Adrenal gland (tissue), 12 donors: ENCODE data around the gene CEBPB. TPM values are rescaled to one million over a fixed set of nuclear protein-coding genes. Genes with fewer than 3 reads are reported as not detected.
A peak's percentile ranks its signal among the peaks of the same experiment; 100 is the strongest.

Experiments used
- DNase-seq, 7 donors: peaks; one replicate each; pipeline ENCODE4 v3.0.0-alpha.2; 2019 to 2020
- H3K27ac ChIP-seq, 5 donors: fragments of 200-600 bp; sonication (generic) in 4 of 5; 1 replicate in 3 of 5; 2 replicates in 2 of 5; pipeline versions ENCODE4 v1.5.1 to v1.8.0; 2016 to 2020; ENCODE audit warnings: mild to moderate bottlenecking in 1 of 5
- H3K27me3 ChIP-seq: fragments of 200-600 bp; 2 replicates; pipeline ENCODE4 v1.8.0; 2021
- H3K36me3 ChIP-seq, 2 donors: fragments of 200-600 bp; replicated peaks in 1 of 2; 1 replicate in 1 of 2; 2 replicates in 1 of 2; pipeline versions ENCODE4 v1.5.1 to v1.8.0; 2018 to 2022
- H3K4me1 ChIP-seq, 2 donors: fragments of 200-600 bp; replicated peaks in 1 of 2; 1 replicate in 1 of 2; 2 replicates in 1 of 2; pipeline versions ENCODE4 v1.5.1 to v1.8.0; 2018 to 2021
- H3K4me3 ChIP-seq, 4 donors: fragments of 200-600 bp; sonication (generic) in 3 of 4; one replicate each; pipeline ENCODE4 v1.5.1; 2016 to 2018
- H3K9me3 ChIP-seq, 3 donors: fragments of 200-600 bp; sonication (generic) in 1 of 3; replicated peaks in 1 of 3; 1 replicate in 2 of 3; 2 replicates in 1 of 3; pipeline versions ENCODE4 v1.5.1 to v1.8.0; 2016 to 2021
- CTCF ChIP-seq, 6 experiments: fragments of 450-650 bp in 4 of 6; fragments of 200-600 bp in 2 of 6; sonication (generic) in 1 of 6; IDR thresholded peaks; 1 replicate in 5 of 6; 2 replicates in 1 of 6; pipeline versions ENCODE4 v1.5.1 to v1.8.0; 2016 to 2021; ENCODE audit warnings: antibody characterized with exemption in 6 of 6, mild to moderate bottlenecking in 2 of 6, moderate library complexity in 1 of 6
- POLR2A ChIP-seq, 2 donors: fragments of 450-650 bp; IDR thresholded peaks; one replicate each; pipeline ENCODE4 v1.6.1; 2017; ENCODE audit warnings: antibody characterized with exemption in 2 of 2, mild to moderate bottlenecking in 2 of 2, moderate library complexity in 1 of 2
- WGBS, 4 donors: extraction: QIAGEN DNeasy Blood & Tissue Kit in 2 of 4; methylation state at CpG; one replicate each; pipeline versions ENCODE4 v1.1.5 to v1.1.7; 2013 to 2017; 5-methylcytosine and 5-hydroxymethylcytosine counted together
- intact Hi-C, 2 donors: fragments of 100-400 bp; cut with DNase I; formaldehyde crosslinking; loops; one replicate each; pipeline versions ENCODE4 v1.14.1 to v1.15.0; 2022 to 2023
- polyA plus RNA-seq, 3 donors: library from polyadenylated mRNA; stranded (reverse); fragments of 200-250 nt in 2 of 3; fragments of 350-450 nt in 1 of 3; fragmentation: Illumina TruSeq in 1 of 3; extraction: RNeasy Lipid Tissue Mini Kit (QIAGEN cat#74804) in 1 of 3; gene quantifications; one replicate each; pipeline ENCODE4 v1.2.3, GENCODE V29; 2013 to 2014
- total RNA-seq, 9 donors: library from RNA; depleted of rRNA in 4 of 9; stranded (reverse); fragments of >200 nt in 4 of 9; fragments of 120-200 nt in 1 of 9; fragmentation: NEBNext Ultra II Directional in 1 of 9; extraction: Animal tissue kit (Norgen Biotek cat#: 25700) in 1 of 9; gene quantifications; one replicate each; pipeline versions ENCODE4 v1.1.0 to v1.2.4, GENCODE V29; 2013 to 2023
- donor health status: healthy with polysubstance abuse.
- donor health status: Bipolar disorder and iron deficiency.
- donor health status: DM: yes; HTN: yes; CAD: no.
- donor health status: DM: no; HTN: no; CAD: no.
- donor health status: DM: no; HTN: no; CAD: no.
- donor health status: DM: yes; HTN: yes; CAD: no.

The CEBPB gene
- total and polyA plus RNA-seq, 12 donors, result 14.9 to 272 (median 207) TPM

GRCh38 chr20:50219600-50219999 is 29.0 kb downstream of the CEBPB start:
- DNase-seq, result no peak
- intact Hi-C loops, result no loop called here
- H3K4me3 ChIP-seq, result no peak overlapping the region
- WGBS, 4 donors, result 61 to 74% (median 67%) methylated on average over 4 of the region's 4 CpGs
- no peaks in the 10 kb centered on the region for H3K27me3 ChIP-seq
- TF ChIP-seq CTCF (IDR thresholded peaks at IDR 0.05), result no peak
- no peak for TF ChIP-seq POLR2A (IDR thresholded peaks at IDR 0.05)
- no peak overlapping the region for H3K27ac ChIP-seq
- H3K9me3 ChIP-seq, result no peaks in the 10 kb centered on the region
- H3K36me3 ChIP-seq, result no peaks in the 10 kb centered on the region
- peaks cover 0 to 13% of the 10 kb centered on the region in 2 donors for H3K4me1 ChIP-seq

- no peaks in the 10 kb centered on the region for H3K9me3 ChIP-seq
- no peak for DNase-seq
- no peak overlapping the region for H3K4me3 ChIP-seq
- H3K36me3 ChIP-seq, result no peaks in the 10 kb centered on the region
- intact Hi-C loops, result no loop called here
- peak overlapping the region in 1 of 5 donors; percentile 80 for H3K27ac ChIP-seq
- TF ChIP-seq POLR2A (IDR thresholded peaks at IDR 0.05), result no peak
- no peak for TF ChIP-seq CTCF (IDR thresholded peaks at IDR 0.05)
- no peaks in the 10 kb centered on the region for H3K27me3 ChIP-seq
- peaks cover 5 to 20% of the 10 kb centered on the region in 2 donors for H3K4me1 ChIP-seq
- 83 to 97% (median 87%) methylated on average over 8 to 11 of the region's 11 CpGs for WGBS, 4 donors
Observed at GRCh38 chr20:50220093-50220893, 29.7 kb downstream of the CEBPB start.

- no peaks in the 10 kb centered on the region for H3K27me3 ChIP-seq
- H3K27ac ChIP-seq, result peak overlapping the region in 4 of 5 donors; percentile 13 to 80 (median 38)
- no peaks in the 10 kb centered on the region for H3K36me3 ChIP-seq
- H3K9me3 ChIP-seq, result no peaks in the 10 kb centered on the region
- H3K4me3 ChIP-seq, result no peak overlapping the region
- H3K4me1 ChIP-seq, result peaks cover 6 to 26% of the 10 kb centered on the region in 2 donors
- DNase-seq, result no peak
- TF ChIP-seq CTCF (IDR thresholded peaks at IDR 0.05) (no peak), POLR2A (IDR thresholded peaks at IDR 0.05) (no peak)
- intact Hi-C loops, result no loop called here
- WGBS, 4 donors, result 77 to 82% (median 78%) methylated on average over 9 to 13 of the region's 13 CpGs
Observed at GRCh38 chr20:50220894-50221365, 30.3 kb downstream of the CEBPB start.

- H3K36me3 ChIP-seq, result no peaks in the 10 kb centered on the region
- TF ChIP-seq POLR2A (IDR thresholded peaks at IDR 0.05) (no peak), CTCF (IDR thresholded peaks at IDR 0.05) (no peak)
- H3K27me3 ChIP-seq, result no peaks in the 10 kb centered on the region
- peaks cover 14 to 32% of the 10 kb centered on the region in 2 donors for H3K4me1 ChIP-seq
- WGBS, 4 donors, result 65 to 79% (median 73%) methylated on average over 11 to 18 of the region's 18 CpGs
- H3K4me3 ChIP-seq, result no peak overlapping the region
- no peaks in the 10 kb centered on the region for H3K9me3 ChIP-seq
- peak in 5 of 7 donors; percentile 56 to 73 (median 69) for DNase-seq
- intact Hi-C loops, result no loop called here
- H3K27ac ChIP-seq, result peak overlapping the region; percentile 10 to 80 (median 38)
Observed at GRCh38 chr20:50221501-50222308, 31.1 kb downstream of the CEBPB start.
